Trophoblast cell (in vitro differentiated cells and primary cell): Measurements from ENCODE around the gene PYDC2.
"Not testable (repeated sequence)": the region's sequence is repeated elsewhere in the genome, so short reads cannot be mapped to it uniquely, and the experiment has no call there.

Experiments
- DNase-seq, 2 donors: peaks; one replicate each; pipeline ENCODE4 v3.0.0-alpha.2; 2016
- H2AFZ ChIP-seq: 2 replicates; pipeline ENCODE4 v1.6.1; 2013; ENCODE audit warnings: low read length, moderate library complexity, mild to moderate bottlenecking; ENCODE audit not compliant: insufficient read depth, poor library complexity
- H2AK5ac ChIP-seq: 2 replicates; pipeline ENCODE4 v1.6.1; 2013; ENCODE audit warnings: mild to moderate bottlenecking, low read length
- H2BK120ac ChIP-seq: 2 replicates; pipeline ENCODE4 v1.6.1; 2013; ENCODE audit warnings: low read length, mild to moderate bottlenecking, moderate library complexity; ENCODE audit not compliant: insufficient read depth, poor library complexity
- H2BK12ac ChIP-seq: 2 replicates; pipeline ENCODE4 v1.6.1; 2013; ENCODE audit warnings: mild to moderate bottlenecking, low read length, moderate library complexity
- H2BK5ac ChIP-seq: 2 replicates; pipeline ENCODE4 v1.6.1; 2013; ENCODE audit warnings: low read length, low read depth, moderate library complexity, mild to moderate bottlenecking; ENCODE audit not compliant: poor library complexity
- H3K14ac ChIP-seq: 2 replicates; pipeline ENCODE4 v1.6.1; 2013; ENCODE audit warnings: mild to moderate bottlenecking, low read length
- H3K18ac ChIP-seq: 2 replicates; pipeline ENCODE4 v1.6.1; 2013; ENCODE audit warnings: mild to moderate bottlenecking, low read length
- H3K23ac ChIP-seq: 2 replicates; pipeline ENCODE4 v1.6.1; 2013; ENCODE audit warnings: low read length
- H3K27ac ChIP-seq: 2 replicates; pipeline ENCODE4 v1.5.1; 2013; ENCODE audit warnings: low read depth, mild to moderate bottlenecking, inconsistent platforms, low read length, moderate library complexity
- H3K27me3 ChIP-seq: 2 replicates; pipeline ENCODE4 v1.6.1; 2013; ENCODE audit warnings: inconsistent platforms, mild to moderate bottlenecking, low read length, moderate library complexity; ENCODE audit not compliant: insufficient read depth
- H3K36me3 ChIP-seq, 2 experiments: 1 replicate in 1 of 2; 2 replicates in 1 of 2; pipeline ENCODE4 v1.6.1; 2013; ENCODE audit warnings: low read length in 2 of 2, mild to moderate bottlenecking in 2 of 2, moderate library complexity in 1 of 2; ENCODE audit not compliant: insufficient read depth in 2 of 2, control insufficient read depth in 1 of 2
- H3K4ac ChIP-seq: 2 replicates; pipeline ENCODE4 v1.6.1; 2013; ENCODE audit warnings: low read depth, mild to moderate bottlenecking, low read length, moderate library complexity
- H3K4me1 ChIP-seq, 2 experiments: 1 replicate in 1 of 2; 2 replicates in 1 of 2; pipeline ENCODE4 v1.6.1; 2013; ENCODE audit warnings: low read length in 2 of 2, mild to moderate bottlenecking in 2 of 2, moderate library complexity in 1 of 2; ENCODE audit not compliant: insufficient read depth in 2 of 2, control insufficient read depth in 1 of 2
- H3K4me2 ChIP-seq: 2 replicates; pipeline ENCODE4 v1.6.1; 2013; ENCODE audit warnings: inconsistent platforms, mild to moderate bottlenecking, low read length, moderate library complexity
- H3K4me3 ChIP-seq: 2 replicates; pipeline ENCODE4 v1.5.1; 2013; ENCODE audit warnings: mild to moderate bottlenecking, low read depth, low read length, inconsistent platforms
- H3K79me1 ChIP-seq: one replicate; pipeline ENCODE4 v1.6.1; 2013; ENCODE audit warnings: low read length
- H3K79me2 ChIP-seq: 2 replicates; pipeline ENCODE4 v1.6.1; 2013; ENCODE audit warnings: low read length, mild to moderate bottlenecking; ENCODE audit not compliant: control insufficient read depth, insufficient read depth, poor library complexity
- H3K9ac ChIP-seq: 2 replicates; pipeline ENCODE4 v1.6.1; 2013; ENCODE audit warnings: mild to moderate bottlenecking, low read length
- H3K9me3 ChIP-seq: 2 replicates; pipeline ENCODE4 v1.6.1; 2013; ENCODE audit warnings: low read depth, mild to moderate bottlenecking, control low read depth, inconsistent platforms, low read length; ENCODE audit not compliant: insufficient read depth
- H4K12ac ChIP-seq: 2 replicates; pipeline ENCODE4 v1.6.1; 2013; ENCODE audit warnings: low read depth, mild to moderate bottlenecking, low read length, moderate library complexity
- H4K8ac ChIP-seq: 2 replicates; pipeline ENCODE4 v1.6.1; 2013; ENCODE audit warnings: low read depth, mild to moderate bottlenecking, low read length, moderate library complexity
- H4K91ac ChIP-seq: one replicate; pipeline ENCODE4 v1.6.1; 2013; ENCODE audit warnings: low read depth, mild to moderate bottlenecking, low read length, moderate library complexity
- whole genome bisulfite sequencing: extraction: QIAGEN DNeasy Blood & Tissue Kit; methylation state at CpG from one replicate; pipeline ENCODE4 v1.1.7; 2013; ENCODE audit warnings: missing lambda C conversion rate; ENCODE audit not compliant: insufficient read length, insufficient coverage; ENCODE audit errors: extremely low coverage; 5-methylcytosine and 5-hydroxymethylcytosine counted together

PYDC2 gene

GRCh38 chr3:191473661-191474198, 12.8 kb downstream of the PYDC2 start:
- Histone ChIP-seq H2BK12ac (no peak overlapping the region), H4K91ac (no peak overlapping the region), H3K27me3 (no peaks in the 10 kb centered on the region), H3K36me3 (no peaks in the 10 kb centered on the region), H3K18ac (no peak overlapping the region), H2BK5ac (no peak overlapping the region), H4K8ac (no peak overlapping the region), H3K14ac (no peak overlapping the region), H2AK5ac (no peak overlapping the region), H3K79me1 (no peaks in the 10 kb centered on the region), H3K4ac (no peak overlapping the region), H3K79me2 (no peaks in the 10 kb centered on the region), H3K9ac (no peak overlapping the region), H3K4me3 (no peak overlapping the region), H3K23ac (no peak overlapping the region), H3K4me2 (no peak overlapping the region), H3K27ac (no peak overlapping the region), H2BK120ac (no peak overlapping the region), H4K12ac (no peak overlapping the region), H3K9me3 (no peaks in the 10 kb centered on the region), H2AFZ (no peak overlapping the region), H3K4me1 (no peaks in the 10 kb centered on the region)
- DNase-seq = no peak
- WGBS = no CpG with 5 or more reads among the region's 4 CpGs

- H2BK120ac ChIP-seq = no peak overlapping the region
- WGBS = no CpG with 5 or more reads among the region's 4 CpGs
- no peak overlapping the region for H2AK5ac ChIP-seq
- no peaks in the 10 kb centered on the region for H3K79me1 ChIP-seq
- H3K79me2 ChIP-seq = no peaks in the 10 kb centered on the region
- no peak overlapping the region for H3K9ac ChIP-seq
- no peak overlapping the region for H2BK5ac ChIP-seq
- no peak overlapping the region for H4K12ac ChIP-seq
- no peak overlapping the region for H4K91ac ChIP-seq
- no peak overlapping the region for H3K27ac ChIP-seq
- H3K4me3 ChIP-seq = no peak overlapping the region
- no peak overlapping the region for H3K18ac ChIP-seq
- H3K9me3 ChIP-seq = peaks cover 2% of the 10 kb centered on the region
- no peak overlapping the region for H4K8ac ChIP-seq
- no peak overlapping the region for H3K4me2 ChIP-seq
- H2BK12ac ChIP-seq = no peak overlapping the region
- no peak overlapping the region for H3K23ac ChIP-seq
- H3K27me3 ChIP-seq = no peaks in the 10 kb centered on the region
- H3K4me1 ChIP-seq = no peaks in the 10 kb centered on the region
- no peak overlapping the region for H2AFZ ChIP-seq
- H3K36me3 ChIP-seq = no peaks in the 10 kb centered on the region
- no peak overlapping the region for H3K14ac ChIP-seq
- DNase-seq = no peak
- H3K4ac ChIP-seq = no peak overlapping the region
Measured at GRCh38 chr3:191476066-191476772, 15.3 kb downstream of the PYDC2 start.

GRCh38 chr3:191483994-191484393, 23.0 kb downstream of the PYDC2 start:
- not testable (repeated sequence) for H2BK12ac ChIP-seq, H4K91ac ChIP-seq, DNase-seq, H3K9ac ChIP-seq, H3K27me3 ChIP-seq, H3K18ac ChIP-seq, H3K79me1 ChIP-seq, H2BK5ac ChIP-seq, H3K36me3 ChIP-seq, H3K4me2 ChIP-seq, H3K4me1 ChIP-seq, H3K79me2 ChIP-seq, H3K4ac ChIP-seq, H4K8ac ChIP-seq, H2AFZ ChIP-seq, H3K14ac ChIP-seq, H2AK5ac ChIP-seq, H2BK120ac ChIP-seq, H3K27ac ChIP-seq, H3K9me3 ChIP-seq, H4K12ac ChIP-seq, H3K23ac ChIP-seq, H3K4me3 ChIP-seq
- no CpG with 5 or more reads among the region's 2 CpGs for WGBS

GRCh38 chr3:191484461-191484860, 23.5 kb downstream of the PYDC2 start:
- no peak overlapping the region for H3K14ac ChIP-seq
- no peaks in the 10 kb centered on the region for H3K36me3 ChIP-seq
- no peak overlapping the region for H3K4me3 ChIP-seq
- peaks cover 0 to 2% of the 10 kb centered on the region in 2 experiments for H3K4me1 ChIP-seq
- H4K91ac ChIP-seq = no peak overlapping the region
- H3K9ac ChIP-seq = no peak overlapping the region
- H2BK120ac ChIP-seq = no peak overlapping the region
- H4K8ac ChIP-seq = no peak overlapping the region
- H3K23ac ChIP-seq = no peak overlapping the region
- peaks cover 4% of the 10 kb centered on the region for H3K9me3 ChIP-seq
- H3K4me2 ChIP-seq = no peak overlapping the region
- DNase-seq = no peak
- H3K27ac ChIP-seq = no peak overlapping the region
- H3K18ac ChIP-seq = no peak overlapping the region
- H2BK12ac ChIP-seq = no peak overlapping the region
- H2BK5ac ChIP-seq = no peak overlapping the region
- H2AK5ac ChIP-seq = no peak overlapping the region
- no CpG with 5 or more reads among the region's 3 CpGs for WGBS
- H2AFZ ChIP-seq = no peak overlapping the region
- H3K79me1 ChIP-seq = no peaks in the 10 kb centered on the region
- H3K27me3 ChIP-seq = no peaks in the 10 kb centered on the region
- no peaks in the 10 kb centered on the region for H3K79me2 ChIP-seq
- no peak overlapping the region for H4K12ac ChIP-seq
- H3K4ac ChIP-seq = no peak overlapping the region
